Fibroblast of lung (primary cell): ENCODE data around the gene C16orf82. TPM values are rescaled to one million over a fixed set of nuclear protein-coding genes. Genes with fewer than 3 reads are reported as not detected.

ENCODE experiments used
- DNase-seq, 2 donors: peaks; one replicate each; pipeline versions ENCODE4 v3.0.0 to v3.0.0-alpha.2; 2010; ENCODE audit warnings: low read depth in 2 of 2
- H2AFZ ChIP-seq: 2 replicates; pipeline ENCODE4 v1.5.1; 2012; ENCODE audit warnings: low read length, control low read depth, inconsistent platforms
- H3K27ac ChIP-seq: 2 replicates; pipeline ENCODE4 v1.5.1; 2011; ENCODE audit warnings: low read length, control low read depth; ENCODE audit not compliant: insufficient read depth
- H3K27me3 ChIP-seq: 2 replicates; pipeline ENCODE4 v1.5.1; 2011; ENCODE audit warnings: mild to moderate bottlenecking, low read length; ENCODE audit not compliant: control insufficient read depth, insufficient read depth
- H3K36me3 ChIP-seq: 2 replicates; pipeline ENCODE4 v1.5.1; 2011; ENCODE audit warnings: low read length; ENCODE audit not compliant: control insufficient read depth, insufficient read depth
- H3K4me1 ChIP-seq: 2 replicates; pipeline ENCODE4 v1.5.1; 2011; ENCODE audit warnings: low read length; ENCODE audit not compliant: control insufficient read depth, insufficient read depth; ENCODE audit errors: extremely low read depth
- H3K4me2 ChIP-seq: 2 replicates; pipeline ENCODE4 v1.5.1; 2011; ENCODE audit warnings: low read length, control low read depth; ENCODE audit not compliant: insufficient read depth; ENCODE audit errors: extremely low read depth
- H3K4me3 ChIP-seq, 4 experiments: fragments of 200-600 bp in 1 of 4; sonication (generic) in 1 of 4; replicated peaks in 1 of 4; 2 replicates each; pipeline ENCODE4 v1.5.1; 2011 to 2016; ENCODE audit warnings: low read length in 4 of 4, low read depth in 3 of 4, mild to moderate bottlenecking in 3 of 4, control low read depth in 2 of 4, inconsistent platforms in 1 of 4, mixed read lengths in 1 of 4; ENCODE audit not compliant: insufficient read depth in 1 of 4; ENCODE audit errors: control extremely low read depth in 1 of 4
- H3K79me2 ChIP-seq: 2 replicates; pipeline ENCODE4 v1.5.1; 2012; ENCODE audit warnings: mild to moderate bottlenecking, low read length, inconsistent platforms; ENCODE audit not compliant: control insufficient read depth, insufficient read depth
- H3K9ac ChIP-seq: 2 replicates; pipeline ENCODE4 v1.5.1; 2011; ENCODE audit warnings: mild to moderate bottlenecking, low read length, control low read depth; ENCODE audit not compliant: insufficient read depth
- H3K9me3 ChIP-seq: 2 replicates; pipeline ENCODE4 v1.5.1; 2012; ENCODE audit warnings: low read depth, low read length; ENCODE audit not compliant: control insufficient read depth, insufficient read depth
- H4K20me1 ChIP-seq: 2 replicates; pipeline ENCODE4 v1.5.1; 2011; ENCODE audit warnings: low read length; ENCODE audit not compliant: control insufficient read depth, insufficient read depth; ENCODE audit errors: extremely low read depth
- CTCF ChIP-seq, 2 donors: IDR thresholded peaks in 1 of 2; conservative IDR thresholded peaks in 1 of 2; 1 replicate in 1 of 2; 2 replicates in 1 of 2; pipeline ENCODE4 v1.5.1; 2011 to 2012; ENCODE audit warnings: low read length in 2 of 2, control low read depth in 1 of 2, inconsistent platforms in 1 of 2, low read depth in 1 of 2, mild to moderate bottlenecking in 1 of 2
- EZH2 ChIP-seq: IDR thresholded peaks from 2 replicates; pipeline ENCODE4 v1.5.1; 2012; ENCODE audit warnings: low read length, control low read depth, mild to moderate bottlenecking; ENCODE audit errors: missing control alignments
- polyA plus RNA-seq, 2 donors: library from polyadenylated mRNA; depleted of rRNA in 1 of 2; stranded (reverse) in 1 of 2; unstranded in 1 of 2; fragments of >200 nt; gene quantifications; 2 replicates each; pipeline ENCODE4 v1.2.1, GENCODE V29; 2011 to 2012; ENCODE audit warnings: missing spikeins in 1 of 2
- total RNA-seq: library from RNA; depleted of rRNA; stranded (reverse); fragments of >200 nt; gene quantifications from 2 replicates; pipeline ENCODE4 v1.2.1, GENCODE V29; 2014

C16orf82 gene
- total and polyA plus RNA-seq, 2 donors (not counting 1 experiment from before 2014, with no cell fraction given), result not detected

- no peaks in the 10 kb centered on the region for H3K9me3 ChIP-seq
- H3K36me3 ChIP-seq, result no peaks in the 10 kb centered on the region
- no peak overlapping the region for H3K4me2 ChIP-seq
- no peaks in the 10 kb centered on the region for H3K79me2 ChIP-seq
- no peak overlapping the region for H3K27ac ChIP-seq
- no peaks in the 10 kb centered on the region for H3K27me3 ChIP-seq
- TF ChIP-seq CTCF (conservative IDR thresholded peaks at IDR 0.05 in 1 of 2, IDR thresholded peaks at IDR 0.05 in 1 of 2; ENCODE audit: low read depth in 1 of 2, low read length in 2 of 2), result no peak
- TF ChIP-seq EZH2, result no peak
- DNase-seq, result no peak
- H3K4me1 ChIP-seq, result no peaks in the 10 kb centered on the region
- no peak overlapping the region for H3K4me3 ChIP-seq
- no peak overlapping the region for H2AFZ ChIP-seq
- no peaks in the 10 kb centered on the region for H4K20me1 ChIP-seq
- H3K9ac ChIP-seq, result no peak overlapping the region
Measured at GRCh38 chr16:27029525-27029924, 37.2 kb upstream of the C16orf82 start.

GRCh38 chr16:27033281-27033979, 33.3 kb upstream of the C16orf82 start:
- H3K27me3 ChIP-seq, result no peaks in the 10 kb centered on the region
- H3K9me3 ChIP-seq, result no peaks in the 10 kb centered on the region
- no peak overlapping the region for H3K27ac ChIP-seq
- H3K4me1 ChIP-seq, result no peaks in the 10 kb centered on the region
- TF ChIP-seq CTCF (conservative IDR thresholded peaks at IDR 0.05 in 1 of 2, IDR thresholded peaks at IDR 0.05 in 1 of 2; ENCODE audit: low read depth in 1 of 2, low read length in 2 of 2), result no peak
- TF ChIP-seq EZH2, result no peak
- no peaks in the 10 kb centered on the region for H4K20me1 ChIP-seq
- H3K4me3 ChIP-seq, result no peak overlapping the region
- H3K4me2 ChIP-seq, result no peak overlapping the region
- H3K79me2 ChIP-seq, result no peaks in the 10 kb centered on the region
- no peak overlapping the region for H3K9ac ChIP-seq
- H3K36me3 ChIP-seq, result no peaks in the 10 kb centered on the region
- no peak for DNase-seq
- no peak overlapping the region for H2AFZ ChIP-seq

GRCh38 chr16:27040732-27041131, 26.0 kb upstream of the C16orf82 start:
- TF ChIP-seq EZH2, result no peak
- TF ChIP-seq CTCF (conservative IDR thresholded peaks at IDR 0.05 in 1 of 2, IDR thresholded peaks at IDR 0.05 in 1 of 2; ENCODE audit: low read depth in 1 of 2, low read length in 2 of 2), result no peak
- no peaks in the 10 kb centered on the region for H4K20me1 ChIP-seq

More at GRCh38 chr16:27040732-27041131, 26.0 kb upstream of the C16orf82 start:
- no peak overlapping the region for H2AFZ ChIP-seq
- no peaks in the 10 kb centered on the region for H3K36me3 ChIP-seq
- no peak for DNase-seq
- no peaks in the 10 kb centered on the region for H3K79me2 ChIP-seq
- H3K4me3 ChIP-seq, result no peak overlapping the region
- no peak overlapping the region for H3K27ac ChIP-seq
- H3K4me2 ChIP-seq, result no peak overlapping the region
- H3K9me3 ChIP-seq, result no peaks in the 10 kb centered on the region
- H3K27me3 ChIP-seq, result no peaks in the 10 kb centered on the region
- no peaks in the 10 kb centered on the region for H3K4me1 ChIP-seq
- no peak overlapping the region for H3K9ac ChIP-seq
